ENCODE results near the gene PDE7B. TPM values are rescaled to one million over a fixed set of nuclear protein-coding genes. Genes with fewer than 3 reads are reported as not detected.

Gene PDE7B
- total RNA-seq, 1 donor from 2014 or later = 13.3 TPM

- no peak for DNase-seq (ENCODE audit: low spot score)
- intact Hi-C loops (cut with DNase I) = no loop called here
- no peak for ATAC-seq
Observed at GRCh38 chr6:136147342-136147741, 295.8 kb downstream of the PDE7B start.

- ATAC-seq = no peak
- DNase-seq (ENCODE audit: low spot score) = no peak
- intact Hi-C loops (cut with DNase I) = no loop called here
Observed at GRCh38 chr6:136148051-136148450, 296.6 kb downstream of the PDE7B start.

- intact Hi-C loops (cut with DNase I) = no loop called here
- peak; percentile 58 for ATAC-seq
- no peak for DNase-seq (ENCODE audit: low spot score)
Observed at GRCh38 chr6:136148523-136148922, 297.0 kb downstream of the PDE7B start.

- peak; percentile 97 for ATAC-seq
Observed at GRCh38 chr6:136149311-136149710, 297.8 kb downstream of the PDE7B start.

GRCh38 chr6:136150961-136151360 lies 299.5 kb downstream of the PDE7B start:
- no peak for DNase-seq (ENCODE audit: low spot score)
- intact Hi-C loops (cut with DNase I) = no loop called here
- ATAC-seq = no peak

More at GRCh38 chr6:136149311-136149710, 297.8 kb downstream of the PDE7B start:
- intact Hi-C loops (cut with DNase I) = no loop called here
- no peak for DNase-seq (ENCODE audit: low spot score)

- ATAC-seq (no peak), DNase-seq (ENCODE audit: low spot score) (no peak)
- intact Hi-C loops (cut with DNase I) = no loop called here
Observed at GRCh38 chr6:136153707-136154375, 302.3 kb downstream of the PDE7B start.

- intact Hi-C loops (cut with DNase I) = no loop called here
- DNase-seq (ENCODE audit: low spot score) = no peak
- no peak for ATAC-seq
Observed at GRCh38 chr6:136155191-136155590, 303.7 kb downstream of the PDE7B start.

- no peak for DNase-seq (ENCODE audit: low spot score)
- ATAC-seq = no peak
- intact Hi-C loops (cut with DNase I) = no loop called here
Observed at GRCh38 chr6:136157743-136158142, 306.2 kb downstream of the PDE7B start.

- intact Hi-C loops (cut with DNase I) = no loop called here
- ATAC-seq = peak; percentile 96
Observed at GRCh38 chr6:136158387-136158821, 306.9 kb downstream of the PDE7B start.

GRCh38 chr6:136158971-136159370 lies 307.5 kb downstream of the PDE7B start:
- ATAC-seq (no peak), DNase-seq (ENCODE audit: low spot score) (no peak)
- intact Hi-C loops (cut with DNase I) = no loop called here

More at GRCh38 chr6:136158387-136158821, 306.9 kb downstream of the PDE7B start:
- DNase-seq (ENCODE audit: low spot score) = no peak

- intact Hi-C loops (cut with DNase I) = no loop called here
- no peak for DNase-seq (ENCODE audit: low spot score)
- no peak for ATAC-seq
Observed at GRCh38 chr6:136160250-136160649, 308.7 kb downstream of the PDE7B start.

- intact Hi-C loops (cut with DNase I) = no loop called here
- DNase-seq (ENCODE audit: low spot score) (no peak), ATAC-seq (no peak)
Observed at GRCh38 chr6:136161950-136162349, 310.4 kb downstream of the PDE7B start.

- intact Hi-C loops (cut with DNase I) = no loop called here
- ATAC-seq = no peak
- DNase-seq (ENCODE audit: low spot score) = no peak
Observed at GRCh38 chr6:136163260-136163659, 311.8 kb downstream of the PDE7B start.

- ATAC-seq (no peak), DNase-seq (ENCODE audit: low spot score) (no peak)
- intact Hi-C loops (cut with DNase I) = no loop called here
Observed at GRCh38 chr6:136166815-136167214, 315.3 kb downstream of the PDE7B start.

- intact Hi-C loops (cut with DNase I) = no loop called here
- DNase-seq (ENCODE audit: low spot score) (no peak), ATAC-seq (no peak)
Observed at GRCh38 chr6:136169394-136170148, 318.1 kb downstream of the PDE7B start.

- intact Hi-C loops (cut with DNase I) = no loop called here
- ATAC-seq = no peak
- no peak for DNase-seq (ENCODE audit: low spot score)
Observed at GRCh38 chr6:136171231-136171630, 319.7 kb downstream of the PDE7B start.

- ATAC-seq = peak; percentile 65
- no peak for DNase-seq (ENCODE audit: low spot score)
- intact Hi-C loops (cut with DNase I) = no loop called here
Observed at GRCh38 chr6:136173519-136174507, 322.3 kb downstream of the PDE7B start.

GRCh38 chr6:136174510-136174909 lies 323.0 kb downstream of the PDE7B start:
- ATAC-seq (no peak), DNase-seq (ENCODE audit: low spot score) (no peak)
- intact Hi-C loops (cut with DNase I) = no loop called here

- DNase-seq (ENCODE audit: low spot score) = no peak
- no peak for ATAC-seq
- intact Hi-C loops (cut with DNase I) = no loop called here
Observed at GRCh38 chr6:136175873-136176272, 324.4 kb downstream of the PDE7B start.
